GM12865 (cell line): ENCODE data around the gene COMMD7.
A peak's percentile ranks its signal among the peaks of the same experiment; 100 is the strongest.

Experiments
- DNase-seq: peaks from one replicate; pipeline ENCODE4 v3.0.0; 2010; ENCODE audit warnings: low read depth
- H3K4me3 ChIP-seq: 2 replicates; pipeline ENCODE4 v1.5.1; 2011; ENCODE audit warnings: mild to moderate bottlenecking, low read depth, low read length, control low read depth
- CTCF ChIP-seq: IDR thresholded peaks from 2 replicates; pipeline ENCODE4 v1.5.1; 2011; ENCODE audit warnings: low read length, control low read depth, low read depth, inconsistent platforms; ENCODE audit not compliant: insufficient read depth; ENCODE audit errors: missing control alignments

Gene COMMD7

GRCh38 chr20:32655903-32656512 is 87.3 kb downstream of the COMMD7 start:
- no peak overlapping the region for H3K4me3 ChIP-seq
- no peak for TF ChIP-seq CTCF
- no peak for DNase-seq

- peak; percentile 92 for TF ChIP-seq CTCF
- DNase-seq = peak; percentile 80
- H3K4me3 ChIP-seq = no peak overlapping the region
Measured at GRCh38 chr20:32652739-32653526, 90.3 kb downstream of the COMMD7 start.
